HepG2 (cell line): ENCODE data around the gene FAT1. TPM values are rescaled to one million over a fixed set of nuclear protein-coding genes. Genes with fewer than 3 reads are reported as not detected.
A peak's percentile ranks its signal among the peaks of the same experiment; 100 is the strongest.

Experiments
- ATAC-seq: fragments of 200-7000 bp; cut with Tn5 transposase; 3 replicates; pipeline ENCODE4 v1.9.1; 2020; ENCODE audit warnings: mild to moderate bottlenecking, moderate library complexity
- BruUV-seq: library from RNA; stranded (reverse); fragments of 400-500 nt; replicated peaks from 2 replicates; lab custom pipeline; 2021; lab: Mats Ljungman, UMichigan
- CTCF ChIA-PET: fragments of 300-600 bp; formaldehyde crosslinking; extraction: SDS; loops from one replicate; lab custom pipeline; 2021; ENCODE audit warnings: low total read pairs, inconsistent platforms, low intra/inter-chr PET ratio; lab: Yijun Ruan, JAX
- POLR2A ChIA-PET: fragments of 350-600 bp; sonication (Branson Sonifier 250); formaldehyde crosslinking; loops from one replicate; lab custom pipeline; 2020; ENCODE audit warnings: antibody characterized with exemption, inconsistent platforms; lab: Yijun Ruan, JAX
- DNase-seq: peaks from one replicate; pipeline ENCODE4 v3.0.0-alpha.2; 2015; ENCODE audit warnings: low spot score
- FAIRE-seq: peaks from 3 replicates; lab custom pipeline; 2011; peaks lifted over from hg19 to GRCh38; lab: Jason Lieb, UNC
- H2AFZ ChIP-seq: one replicate; pipeline ENCODE4 v1.6.1; 2011; ENCODE audit warnings: low read length, inconsistent platforms
- H3K27ac ChIP-seq: fragments of 300-600 bp; 3 replicates; pipeline ENCODE4 v1.8.0; 2011; ENCODE audit warnings: mixed run types, mild to moderate bottlenecking, mixed read lengths, low read length, inconsistent platforms; ENCODE audit not compliant: insufficient read depth; ENCODE audit errors: extremely low read length
- H3K27me3 ChIP-seq, 2 experiments: fragments of 200-600 bp in 1 of 2; 2 replicates in 1 of 2; 3 replicates in 1 of 2; pipeline versions ENCODE4 v1.6.0 to v1.8.0; 2011; ENCODE audit warnings: low read length in 2 of 2, mild to moderate bottlenecking in 2 of 2, moderate library complexity in 2 of 2, inconsistent platforms in 1 of 2; ENCODE audit not compliant: insufficient read depth in 2 of 2, control insufficient read depth in 1 of 2
- H3K36me3 ChIP-seq, 2 experiments: fragments of 200-600 bp in 1 of 2; replicated peaks in 1 of 2; 2 replicates in 1 of 2; 3 replicates in 1 of 2; pipeline versions ENCODE4 v1.5.1 to v1.8.0; 2011; ENCODE audit warnings: low read length in 2 of 2, inconsistent platforms in 1 of 2; ENCODE audit not compliant: insufficient read depth in 2 of 2, control insufficient read depth in 1 of 2
- H3K4me1 ChIP-seq: 2 replicates; pipeline ENCODE4 v1.5.1; 2012; ENCODE audit warnings: low read length, inconsistent platforms; ENCODE audit not compliant: insufficient read depth
- H3K4me2 ChIP-seq: 2 replicates; pipeline ENCODE4 v1.6.0; 2011; ENCODE audit warnings: low read depth, low read length, inconsistent platforms
- H3K4me3 ChIP-seq, 3 experiments: fragments of 200-600 bp in 1 of 3; sonication (generic), shearing (Covaris generic) in 1 of 3; replicated peaks in 1 of 3; 2 replicates each; pipeline ENCODE4 v1.5.1; 2011 to 2016; ENCODE audit warnings: low read length in 3 of 3, inconsistent platforms in 2 of 3, low read depth in 2 of 3, mild to moderate bottlenecking in 2 of 3, control low read depth in 1 of 3, mixed read lengths in 1 of 3; ENCODE audit not compliant: insufficient read depth in 1 of 3
- H3K79me2 ChIP-seq: one replicate; pipeline ENCODE4 v1.6.1; 2011; ENCODE audit warnings: low read length, inconsistent platforms; ENCODE audit not compliant: insufficient read depth
- H3K9ac ChIP-seq: 2 replicates; pipeline ENCODE4 v1.6.0; 2011; ENCODE audit warnings: mild to moderate bottlenecking, low read depth, low read length, inconsistent platforms; ENCODE audit not compliant: insufficient read depth
- H3K9me3 ChIP-seq: 2 replicates; pipeline ENCODE4 v1.5.1; 2012; ENCODE audit warnings: mild to moderate bottlenecking, low read length
- H4K20me1 ChIP-seq: 2 replicates; pipeline ENCODE4 v1.6.0; 2011; ENCODE audit warnings: inconsistent platforms, mild to moderate bottlenecking, low read length, moderate library complexity; ENCODE audit not compliant: insufficient read depth
- GABPB1 ChIP-seq: IDR thresholded peaks from 2 replicates; pipeline ENCODE4 v1.6.1; 2016; ENCODE audit warnings: mild to moderate bottlenecking, missing genetic modification reagents, moderate library complexity, missing compliant biosample characterization
- JARID2 ChIP-seq: sonication (generic); formaldehyde crosslinking; IDR thresholded peaks from 2 replicates; pipeline ENCODE4 v1.8.1; 2023; ENCODE audit warnings: missing genetic modification reagents, inconsistent platforms; ENCODE audit not compliant: insufficient replicate concordance
- KIAA2018 ChIP-seq: sonication (generic); formaldehyde crosslinking; IDR thresholded peaks from 2 replicates; pipeline ENCODE4 v1.5.0; 2020; ENCODE audit warnings: mild to moderate bottlenecking, missing genetic modification reagents, borderline replicate concordance
- MATR3 ChIP-seq: sonication (generic); formaldehyde crosslinking; IDR thresholded peaks from 2 replicates; pipeline ENCODE4 v1.4.0; 2020; ENCODE audit warnings: missing genetic modification reagents
- MZF1 ChIP-seq: sonication (generic); formaldehyde crosslinking; IDR thresholded peaks from 2 replicates; pipeline ENCODE4 v1.8.1; 2023; ENCODE audit warnings: mild to moderate bottlenecking, missing genetic modification reagents, borderline replicate concordance
- NKX3-1 ChIP-seq: sonication (generic); formaldehyde crosslinking; IDR thresholded peaks from 2 replicates; pipeline ENCODE4 v1.5.0; 2020; ENCODE audit warnings: missing genetic modification reagents
- PHF5A ChIP-seq: IDR thresholded peaks from one replicate; pipeline ENCODE4 v1.6.1; 2018; ENCODE audit warnings: low read depth, missing genetic modification reagents; ENCODE audit not compliant: unreplicated experiment
- POLR2G ChIP-seq: fragments of 200-400 bp; formaldehyde crosslinking; IDR thresholded peaks from 2 replicates; pipeline ENCODE4 v1.6.1; 2018; ENCODE audit warnings: mild to moderate bottlenecking, low read depth, low read length, moderate library complexity
- SCMH1 ChIP-seq: sonication (generic); formaldehyde crosslinking; IDR thresholded peaks from 2 replicates; pipeline ENCODE4 v1.9.0; 2021; ENCODE audit warnings: missing genetic modification reagents, mild to moderate bottlenecking, borderline replicate concordance
- SPEN ChIP-seq: sonication (generic); formaldehyde crosslinking; IDR thresholded peaks from 2 replicates; pipeline ENCODE4 v1.5.1; 2020; ENCODE audit warnings: low read depth, mild to moderate bottlenecking, missing genetic modification reagents
- ZNF232 ChIP-seq: sonication (generic); formaldehyde crosslinking; IDR thresholded peaks from 2 replicates; pipeline ENCODE4 v1.4.0; 2020; ENCODE audit warnings: missing genetic modification reagents, borderline replicate concordance
- ZNF782 ChIP-seq: sonication (generic); formaldehyde crosslinking; IDR thresholded peaks from 2 replicates; pipeline ENCODE4 v1.4.0; 2020; ENCODE audit warnings: missing genetic modification reagents, mild to moderate bottlenecking, borderline replicate concordance
- ZNF816 ChIP-seq: sonication (generic); formaldehyde crosslinking; IDR thresholded peaks from 2 replicates; pipeline ENCODE4 v1.8.0; 2022; ENCODE audit warnings: missing genetic modification reagents, mild to moderate bottlenecking, borderline replicate concordance
- WGBS: methylation state at CpG from one replicate; pipeline ENCODE4 v1.1.6; 2017; ENCODE audit warnings: low lambda C conversion rate; 5-methylcytosine and 5-hydroxymethylcytosine counted together
- in situ Hi-C: cut with HindIII; loops from 2 replicates; pipeline ENCODE4 v1.10.0; 2017; ENCODE audit warnings: low pct_unique_long_range_greater_than_20kb; ENCODE audit not compliant: extremely low pct_ligation_motif_present
- intact Hi-C: fragments of 100-400 bp; cut with micrococcal nuclease; formaldehyde crosslinking; loops from one replicate; pipeline ENCODE4 v1.10.0; 2022; ENCODE audit not compliant: unreplicated experiment
- polyA plus RNA-seq, 8 experiments: library from polyadenylated mRNA; depleted of rRNA in 3 of 8; stranded (reverse) in 7 of 8; unstranded in 1 of 8; fragments of >200 nt; fragmentation: Illumina TruSeq in 4 of 8; extraction: Trizol in 4 of 8; gene quantifications; 2 replicates each; pipeline versions ENCODE4 v1.2.1 to v1.2.3, GENCODE V29; 2011 to 2016; ENCODE audit warnings: low read depth in 4 of 8, missing spikeins in 1 of 8, mixed read lengths in 1 of 8; ENCODE audit not compliant: insufficient read depth in 1 of 8
- total RNA-seq, 5 experiments: library from RNA; depleted of rRNA; stranded (reverse); fragments of >200 nt; fragmentation: Illumina TruSeq; extraction: Trizol; gene quantifications; 2 replicates each; pipeline ENCODE4 v1.2.3, GENCODE V29; 2016; ENCODE audit warnings: low read depth in 1 of 5
- TF ChIP-seq, protein P1 (sequence below): sonication (generic); formaldehyde crosslinking; IDR thresholded peaks from 2 replicates; pipeline ENCODE4 v1.4.0; 2020; ENCODE audit warnings: missing genetic modification reagents

FAT1 gene
- total and polyA plus RNA-seq, 2 of the 13 experiments (the other 11 are each of a cell fraction or from before 2014, with no cell fraction given): 185 to 216 TPM

DNA sequence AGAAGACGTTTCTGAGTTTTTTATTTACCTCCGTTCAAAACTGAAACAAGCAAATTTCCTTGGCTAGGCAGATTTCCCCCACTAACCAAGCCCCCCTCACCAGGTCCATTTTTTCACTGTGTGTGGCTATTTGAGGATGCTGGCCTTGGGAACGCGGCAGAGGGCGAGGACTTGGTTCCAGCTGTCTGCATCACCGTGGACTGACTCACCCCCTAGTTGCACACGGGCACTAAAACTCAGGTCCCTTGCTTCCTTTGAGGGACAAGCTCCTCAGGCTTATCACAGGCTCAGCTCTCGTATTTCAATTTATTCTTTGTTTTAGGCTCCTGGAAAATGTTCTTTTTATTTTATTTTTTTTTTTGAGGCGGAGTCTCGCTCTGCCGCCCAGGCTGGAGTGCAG is 159.9 kb downstream of the FAT1 start:
- no peak for FAIRE-seq
- in situ Hi-C loops: no loop called here
- no peaks in the 10 kb centered on the region for H3K36me3 ChIP-seq
- H3K27ac ChIP-seq: no peak overlapping the region
- peak; percentile 41; the same call in 1 of the 3 replicates for ATAC-seq
- peaks cover 0 to 7% of the 10 kb centered on the region in 2 experiments; a peak in 1 of 5 replicates for H3K27me3 ChIP-seq
- H3K79me2 ChIP-seq: no peaks in the 10 kb centered on the region
- ChIA-PET CTCF (no interaction called here), POLR2A (no interaction called here)
- no peaks in the 10 kb centered on the region for H4K20me1 ChIP-seq
- H3K4me3 ChIP-seq: no peak overlapping the region
- intact Hi-C loops: no loop called here
- no TSS peak for BruUV-seq
- H3K4me1 ChIP-seq: no peaks in the 10 kb centered on the region
- no peak for DNase-seq
- no peaks in the 10 kb centered on the region for H3K9me3 ChIP-seq
- H3K4me2 ChIP-seq: no peak overlapping the region
- 41% methylated on average over 11 of the region's 11 CpGs for WGBS
- TF ChIP-seq POLR2G (no peak), JARID2 (no peak), MZF1 (CRISPR knock-in tag) (no peak), SCMH1 (CRISPR knock-in tag) (no peak), ZNF232 (CRISPR knock-in tag) (no peak), SPEN (CRISPR knock-in tag) (no peak), GABPB1 (CRISPR knock-in tag) (no peak), MATR3 (CRISPR knock-in tag) (no peak), PHF5A (no peak), KIAA2018 (CRISPR knock-in tag) (no peak), ZNF782 (CRISPR knock-in tag) (no peak), ZNF816 (CRISPR knock-in tag) (no peak), NKX3-1 (CRISPR knock-in tag) (no peak)
- TF ChIP-seq, protein P1, sequence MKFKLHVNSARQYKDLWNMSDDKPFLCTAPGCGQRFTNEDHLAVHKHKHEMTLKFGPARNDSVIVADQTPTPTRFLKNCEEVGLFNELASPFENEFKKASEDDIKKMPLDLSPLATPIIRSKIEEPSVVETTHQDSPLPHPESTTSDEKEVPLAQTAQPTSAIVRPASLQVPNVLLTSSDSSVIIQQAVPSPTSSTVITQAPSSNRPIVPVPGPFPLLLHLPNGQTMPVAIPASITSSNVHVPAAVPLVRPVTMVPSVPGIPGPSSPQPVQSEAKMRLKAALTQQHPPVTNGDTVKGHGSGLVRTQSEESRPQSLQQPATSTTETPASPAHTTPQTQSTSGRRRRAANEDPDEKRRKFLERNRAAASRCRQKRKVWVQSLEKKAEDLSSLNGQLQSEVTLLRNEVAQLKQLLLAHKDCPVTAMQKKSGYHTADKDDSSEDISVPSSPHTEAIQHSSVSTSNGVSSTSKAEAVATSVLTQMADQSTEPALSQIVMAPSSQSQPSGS (CRISPR knock-in tag): no peak
- H3K9ac ChIP-seq: no peak overlapping the region
- no peak overlapping the region for H2AFZ ChIP-seq
